Stimulated activated CD4-positive, alpha-beta T cell treated with anti-CD3 and anti-CD28 coated beads, Interleukin-4, amount 100 ng/mL, for 4 hours (primary cell): Measurements from ENCODE around the gene STX18.
A peak's percentile ranks its signal among the peaks of the same experiment; 100 is the strongest.
"Not testable (repeated sequence)": the region's sequence is repeated elsewhere in the genome, so short reads cannot be mapped to it uniquely, and the experiment has no call there.

Experiments used
- DNase-seq, 2 experiments: peaks; one replicate each; pipeline ENCODE4 v3.0.0-alpha.2; 2020

The STX18 gene

GRCh38 chr4:4552042-4552441 is 10.2 kb upstream of the STX18 start:
- not testable (repeated sequence) for DNase-seq

GRCh38 chr4:4550161-4550560 is 8.3 kb upstream of the STX18 start:
- DNase-seq, result not testable (repeated sequence)

- DNase-seq, result no peak
Observed at GRCh38 chr4:4549534-4549933, 7.7 kb upstream of the STX18 start.

GRCh38 chr4:4542774-4543485 is 1.1 kb upstream of the STX18 start:
- DNase-seq, result no peak

GRCh38 chr4:4541040-4541631 is 712 bp downstream of the STX18 start:
- DNase-seq, result peak in 1 of 2 experiments; percentile 10

GRCh38 chr4:4539481-4539880 is 2.4 kb downstream of the STX18 start:
- DNase-seq, result no peak

GRCh38 chr4:4535590-4535989 is 6.3 kb downstream of the STX18 start:
- no peak for DNase-seq

GRCh38 chr4:4534515-4535145 is 7.2 kb downstream of the STX18 start:
- no peak for DNase-seq

GRCh38 chr4:4533461-4534169 is 8.2 kb downstream of the STX18 start:
- no peak for DNase-seq

GRCh38 chr4:4532371-4533154 is 9.3 kb downstream of the STX18 start:
- no peak for DNase-seq

- DNase-seq, result no peak
Observed at GRCh38 chr4:4529392-4529791, 12.5 kb downstream of the STX18 start.

- DNase-seq, result no peak
Observed at GRCh38 chr4:4526401-4526800, 15.4 kb downstream of the STX18 start.

GRCh38 chr4:4524364-4524763 is 17.5 kb downstream of the STX18 start:
- peak in 1 of 2 experiments; percentile 15 for DNase-seq

GRCh38 chr4:4521731-4522130 is 20.1 kb downstream of the STX18 start:
- DNase-seq, result no peak

GRCh38 chr4:4521136-4521535 is 20.7 kb downstream of the STX18 start:
- DNase-seq, result no peak

GRCh38 chr4:4519297-4519894 is 22.5 kb downstream of the STX18 start:
- DNase-seq, result no peak

- DNase-seq, result no peak
Observed at GRCh38 chr4:4518747-4519146, 23.1 kb downstream of the STX18 start.

- no peak for DNase-seq
Observed at GRCh38 chr4:4514786-4515185, 27.1 kb downstream of the STX18 start.

GRCh38 chr4:4512282-4512681 is 29.6 kb downstream of the STX18 start:
- DNase-seq, result no peak

GRCh38 chr4:4510641-4511040 is 31.2 kb downstream of the STX18 start:
- not testable (repeated sequence) for DNase-seq

- no peak for DNase-seq
Observed at GRCh38 chr4:4509521-4509920, 32.3 kb downstream of the STX18 start.

GRCh38 chr4:4507923-4508322 is 33.9 kb downstream of the STX18 start:
- DNase-seq, result no peak
